Measurements from ENCODE around the gene LIN52. TPM values are rescaled to one million over a fixed set of nuclear protein-coding genes. Genes with fewer than 3 reads are reported as not detected.
A peak's percentile ranks its signal among the peaks of the same experiment; 100 is the strongest.

LIN52 gene
- total RNA-seq, 1 donor from 2014 or later, result 10.3 TPM

GRCh38 chr14:74190927-74191575, 106.3 kb downstream of the LIN52 start:
- DNase-seq (ENCODE audit: low read depth in 2 of 2), result no peak

DNA sequence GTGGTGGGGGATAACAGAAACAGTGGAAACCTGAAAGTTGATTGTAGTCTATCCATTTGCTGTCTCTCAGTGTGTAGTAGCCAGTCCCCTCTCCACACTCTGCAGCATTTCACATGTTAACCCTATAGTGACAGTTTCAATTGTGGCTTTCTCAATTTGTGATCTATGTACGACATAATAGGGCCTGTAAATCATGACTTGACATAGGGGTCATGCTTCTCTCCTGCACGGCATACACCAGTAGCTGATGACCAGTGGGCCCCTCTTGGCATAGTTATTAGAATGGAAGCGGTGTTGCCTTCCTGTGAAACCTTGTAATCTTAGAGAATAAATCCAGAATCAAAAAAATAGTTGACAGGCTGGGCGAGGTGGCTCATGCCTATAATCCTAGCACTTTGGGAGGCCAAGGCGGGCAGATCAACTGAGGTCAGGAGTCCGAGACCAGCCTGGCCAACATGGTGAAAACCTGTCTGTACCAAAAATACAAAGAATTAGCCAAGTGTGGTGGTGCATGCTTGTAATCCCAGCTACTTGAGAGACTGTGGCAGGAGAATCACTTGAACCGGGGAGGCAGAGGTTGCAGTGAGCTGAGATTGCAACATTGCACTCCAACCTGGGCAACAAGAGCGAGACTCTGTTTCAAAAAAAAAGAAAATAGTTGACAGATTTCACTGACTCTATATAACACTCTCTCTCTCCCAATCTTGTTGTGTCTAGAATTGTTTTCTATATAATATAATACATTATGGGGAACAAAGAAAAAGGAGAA, 109.9 kb downstream of the LIN52 start:
- no peak for DNase-seq (ENCODE audit: low read depth in 2 of 2)

GRCh38 chr14:74195623-74196022, 110.9 kb downstream of the LIN52 start:
- no peak for DNase-seq (ENCODE audit: low read depth in 2 of 2)

DNA sequence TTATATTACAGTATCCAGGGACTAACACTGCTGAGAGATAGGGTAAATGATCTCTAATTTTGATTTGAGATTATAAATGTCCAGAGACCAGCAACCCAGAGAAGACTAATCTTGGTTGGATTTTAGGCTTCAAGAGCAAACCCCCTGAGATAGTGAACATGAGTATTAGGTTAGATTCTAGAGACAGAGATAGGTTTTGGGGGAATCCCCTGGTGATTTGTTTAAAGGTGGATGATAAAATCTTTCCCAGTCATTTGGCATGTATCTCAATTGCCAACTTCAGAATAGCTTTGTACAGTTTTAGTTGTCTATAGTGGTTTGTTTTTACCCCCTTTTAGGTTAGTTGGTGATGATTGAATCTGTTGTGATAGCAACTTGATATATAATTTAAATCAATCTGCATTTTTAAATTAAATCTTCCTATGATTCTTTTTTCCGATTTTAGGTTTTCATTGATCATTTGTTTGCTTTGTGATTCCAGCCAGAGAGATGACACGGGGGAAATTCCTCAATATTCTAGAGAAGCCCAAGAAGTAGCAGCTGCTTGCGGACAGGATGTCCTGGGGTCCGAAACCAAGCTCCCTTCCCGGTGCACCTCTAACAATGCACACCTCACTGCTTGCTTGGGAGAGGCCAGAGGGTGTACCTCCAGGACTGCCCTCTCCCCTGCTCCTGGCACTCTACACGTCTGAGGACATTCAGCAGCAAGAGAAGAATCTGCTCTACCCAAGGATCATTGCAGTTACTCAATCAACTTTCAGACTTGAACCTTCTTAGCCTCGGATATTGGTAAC, 113.9 kb downstream of the LIN52 start:
- DNase-seq (ENCODE audit: low read depth in 2 of 2), result no peak

DNA sequence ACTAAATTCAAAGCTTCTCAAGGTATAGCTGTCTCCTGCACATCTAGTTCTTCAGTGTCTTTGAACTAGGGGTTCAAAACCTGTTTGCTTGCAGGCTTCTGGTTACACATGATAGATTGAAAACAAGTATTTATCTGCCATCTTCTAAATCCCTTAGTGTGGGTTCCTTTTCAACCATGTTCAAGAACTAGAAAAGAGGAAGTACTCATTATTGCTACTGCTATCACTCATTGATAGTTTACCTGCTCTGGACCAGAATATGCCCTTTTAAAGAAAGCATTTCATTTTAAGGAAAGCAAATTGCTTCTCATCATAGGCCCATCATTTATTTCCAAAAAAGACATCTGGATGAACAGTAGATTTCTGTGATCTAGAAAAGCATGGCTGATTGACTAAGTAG, 117.4 kb downstream of the LIN52 start:
- DNase-seq (ENCODE audit: low read depth in 2 of 2), result no peak

DNA sequence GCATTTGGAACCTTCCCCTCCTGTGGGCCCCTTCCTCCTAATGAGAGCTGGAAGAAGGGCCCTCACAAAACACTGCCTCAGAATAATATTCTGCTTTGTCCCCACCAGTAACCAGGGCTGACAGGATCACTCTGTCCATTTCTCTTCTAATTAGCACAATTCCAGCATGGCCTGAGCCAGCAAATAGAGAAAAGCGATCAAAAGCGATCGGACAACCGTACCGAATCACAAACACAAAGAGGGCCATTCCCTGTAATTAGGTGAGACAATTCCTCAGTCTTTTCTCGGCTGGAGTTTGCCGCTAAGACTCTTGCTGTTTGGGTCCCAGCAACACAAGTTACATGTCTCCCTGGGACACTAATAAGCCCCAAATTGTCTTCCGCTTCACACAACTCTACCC, 118.9 kb downstream of the LIN52 start:
- no peak for DNase-seq (ENCODE audit: low read depth in 2 of 2)

- no peak for DNase-seq (ENCODE audit: low read depth in 2 of 2)
Measured at GRCh38 chr14:74204491-74204890, 119.7 kb downstream of the LIN52 start.

DNA sequence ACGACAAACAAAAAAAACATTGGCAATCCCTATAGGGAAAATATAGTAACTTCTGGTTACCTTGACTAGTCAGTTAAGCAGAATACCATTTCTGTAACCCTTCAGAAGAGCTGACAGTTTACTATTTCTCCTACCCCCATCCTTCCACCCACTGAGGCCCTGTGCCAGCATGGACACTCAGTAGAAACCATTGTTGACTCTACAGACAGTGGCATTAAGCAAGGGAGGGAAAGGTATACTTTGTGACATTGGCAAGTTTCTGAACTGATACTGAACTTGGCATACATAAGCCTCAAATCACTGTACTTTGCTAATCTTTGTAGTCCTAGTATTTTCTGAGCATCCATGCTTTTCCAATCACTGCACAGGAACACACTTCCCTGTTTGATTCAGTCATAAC, 121.1 kb downstream of the LIN52 start:
- DNase-seq (ENCODE audit: low read depth in 2 of 2), result no peak

GRCh38 chr14:74207943-74208342, 123.2 kb downstream of the LIN52 start:
- no peak for DNase-seq (ENCODE audit: low read depth in 2 of 2)

DNA sequence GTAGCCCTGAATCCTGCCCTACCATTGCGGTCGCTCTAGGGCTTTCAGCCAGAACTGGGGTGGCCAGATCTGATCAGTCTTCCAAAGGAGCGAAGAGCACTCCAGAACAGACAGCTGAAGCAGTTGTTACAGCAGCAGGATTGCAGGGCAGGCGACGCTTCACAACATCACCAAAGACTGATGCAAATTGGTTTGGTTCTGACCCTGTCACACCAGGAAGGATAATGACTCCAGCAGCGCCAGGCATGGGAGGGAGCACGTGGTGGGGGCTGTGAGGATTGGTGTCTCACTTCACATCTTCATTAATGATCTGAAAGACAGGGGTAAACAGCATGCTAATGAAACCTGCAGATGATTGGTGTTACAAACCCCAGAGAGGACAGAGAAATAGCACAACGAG, 123.9 kb downstream of the LIN52 start:
- no peak for DNase-seq (ENCODE audit: low read depth in 2 of 2)

DNA sequence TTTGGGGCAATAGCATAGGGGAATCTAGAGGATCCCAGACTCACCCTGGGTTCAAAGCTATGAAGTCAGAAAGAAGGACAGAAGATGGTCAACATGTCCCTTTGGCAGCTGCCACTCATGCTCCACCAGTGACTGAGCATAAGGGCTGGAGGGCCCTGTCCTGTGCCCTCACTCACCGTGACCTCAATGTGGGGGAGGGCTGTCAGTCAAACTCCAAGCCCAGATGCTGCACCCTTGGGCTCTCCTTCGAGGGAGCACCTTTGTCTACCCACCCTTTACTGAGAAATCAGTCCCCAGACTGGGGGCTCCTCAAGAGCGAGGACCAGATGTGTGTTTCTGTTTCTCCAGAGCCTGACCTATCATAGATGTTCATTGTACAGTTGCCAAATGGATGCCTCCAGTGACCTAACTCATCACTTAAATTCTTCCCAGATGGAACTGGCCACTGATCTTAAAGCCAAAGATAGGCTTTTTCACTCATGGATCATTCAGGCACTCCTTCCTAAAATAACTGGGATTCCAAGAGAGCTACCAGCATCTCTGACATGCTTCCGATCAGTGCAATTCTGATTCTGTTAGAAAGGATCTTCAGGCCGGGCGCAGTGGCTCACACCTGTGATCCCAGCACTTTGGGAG, 127.3 kb downstream of the LIN52 start:
- DNase-seq (ENCODE audit: low read depth in 2 of 2), result no peak

- DNase-seq (ENCODE audit: low read depth in 2 of 2), result no peak
Measured at GRCh38 chr14:74213907-74214803, 129.4 kb downstream of the LIN52 start.

DNA sequence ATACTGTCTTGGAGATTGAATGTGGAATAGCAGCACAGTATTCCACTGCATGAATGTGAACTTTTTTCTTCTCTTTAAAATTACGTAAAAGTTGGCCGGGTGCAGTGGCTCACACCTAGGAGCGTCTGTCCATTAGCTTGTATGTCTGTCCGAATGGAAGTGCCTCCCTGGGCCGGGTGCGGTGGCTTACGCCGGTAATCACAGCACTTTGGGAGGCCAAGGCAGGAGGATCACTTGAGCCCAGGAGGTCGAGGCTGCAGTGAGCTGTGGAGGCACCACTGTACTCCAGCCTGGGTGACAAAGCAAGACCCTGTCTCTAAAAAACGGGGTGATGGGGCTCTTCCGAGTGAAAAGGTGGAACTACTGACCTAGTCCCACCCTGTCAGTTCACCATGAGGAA, 131.9 kb downstream of the LIN52 start:
- no peak for DNase-seq (ENCODE audit: low read depth in 2 of 2)

- DNase-seq (ENCODE audit: low read depth in 2 of 2), result peak; percentile 66
Measured at GRCh38 chr14:74217672-74218448, 133.1 kb downstream of the LIN52 start.

- no peak for DNase-seq (ENCODE audit: low read depth in 2 of 2)
Measured at GRCh38 chr14:74218462-74218861, 133.7 kb downstream of the LIN52 start.

DNA sequence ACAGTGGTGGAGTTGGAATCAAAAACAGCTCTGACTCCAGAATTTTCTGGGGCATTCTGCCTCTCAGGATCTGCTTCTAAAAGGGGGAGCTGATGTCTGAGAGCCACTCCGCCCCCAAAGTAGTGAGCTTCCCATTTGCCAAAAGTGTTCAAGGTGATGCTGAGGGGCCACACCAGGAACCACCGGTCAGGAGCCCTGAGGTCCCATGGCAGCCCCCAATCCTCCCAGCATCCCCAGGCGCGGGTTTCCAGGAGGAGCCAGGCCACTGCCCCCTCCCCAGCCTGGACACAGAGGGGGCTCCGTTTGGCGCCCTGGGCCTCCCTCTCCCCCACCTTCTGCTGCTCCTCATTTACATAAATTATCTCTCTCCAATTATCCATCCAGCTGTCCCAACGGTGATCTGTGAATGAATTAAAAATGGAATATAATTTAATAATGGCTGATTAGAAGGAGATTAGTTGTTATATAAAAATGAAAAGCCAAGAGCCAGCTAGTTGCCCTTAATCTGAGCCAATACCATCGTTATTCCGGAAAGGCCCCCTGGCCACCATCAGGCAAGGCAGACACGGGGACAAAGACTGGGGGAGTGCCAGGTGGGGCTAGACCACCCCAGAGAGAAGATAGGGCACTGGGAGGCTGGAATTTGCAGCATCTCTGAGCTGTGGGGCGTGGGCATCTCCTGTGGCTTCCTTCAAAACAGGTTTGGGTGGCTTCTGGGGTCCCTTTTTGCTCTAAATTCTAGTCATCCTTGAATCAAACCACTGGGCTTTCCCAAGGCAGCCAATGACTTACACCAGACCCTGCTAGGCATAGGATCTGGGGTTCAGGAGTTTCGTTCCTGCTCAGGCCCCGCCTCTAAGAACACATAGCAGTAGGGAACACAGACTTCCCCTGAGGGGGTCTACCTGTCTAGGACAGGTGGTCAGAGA, 134.8 kb downstream of the LIN52 start:
- DNase-seq (ENCODE audit: low read depth in 2 of 2), result no peak

GRCh38 chr14:74220991-74221390, 136.2 kb downstream of the LIN52 start:
- no peak for DNase-seq (ENCODE audit: low read depth in 2 of 2)

DNA sequence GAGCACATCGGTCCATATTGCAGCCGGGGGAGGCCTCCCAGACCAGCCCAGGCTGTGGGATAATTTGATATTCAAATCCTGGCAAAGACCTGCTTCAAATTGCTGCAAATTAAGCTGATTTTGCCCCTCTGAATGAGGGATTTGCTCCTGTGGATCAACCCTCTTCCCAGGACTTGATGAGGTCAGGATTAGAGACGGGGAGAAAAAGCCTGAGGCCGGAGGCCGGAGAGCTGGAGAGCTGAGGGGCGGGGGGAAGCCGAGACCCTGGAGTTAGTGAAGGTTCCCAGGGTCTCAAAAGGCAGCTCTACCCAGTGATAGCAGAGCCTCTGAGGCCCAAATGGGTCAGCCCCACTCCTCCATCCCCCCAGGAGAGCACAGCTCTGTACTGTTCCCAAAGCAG, 137.0 kb downstream of the LIN52 start:
- DNase-seq (ENCODE audit: low read depth in 2 of 2), result no peak

GRCh38 chr14:74223016-74223415, 138.3 kb downstream of the LIN52 start:
- DNase-seq (ENCODE audit: low read depth in 2 of 2), result no peak

All from lung microvascular endothelial cell (primary cell).